KMS-11 (cell line): ENCODE results near the gene PIGR.

Experiments used
- H2AFZ ChIP-seq: fragments of 200-600 bp; sonication (generic); 2 replicates; pipeline ENCODE4 v1.6.1; 2016; ENCODE audit warnings: antibody characterized with exemption, mixed run types, low read depth
- H3K27ac ChIP-seq: fragments of 200-600 bp; sonication (generic); 2 replicates; pipeline ENCODE4 v1.6.1; 2016; ENCODE audit warnings: mild to moderate bottlenecking, mixed run types
- H3K27me3 ChIP-seq: fragments of 200-600 bp; sonication (generic); 2 replicates; pipeline ENCODE4 v1.6.1; 2017; ENCODE audit warnings: mild to moderate bottlenecking, low read depth, mixed run types, moderate library complexity; ENCODE audit not compliant: insufficient read depth
- H3K36me3 ChIP-seq: fragments of 200-600 bp; sonication (generic); 2 replicates; pipeline ENCODE4 v1.6.1; 2017; ENCODE audit warnings: mild to moderate bottlenecking, mixed run types; ENCODE audit not compliant: insufficient read depth
- H3K4me1 ChIP-seq: fragments of 200-600 bp; sonication (generic); 2 replicates; pipeline ENCODE4 v1.6.1; 2016; ENCODE audit warnings: mild to moderate bottlenecking, low read depth, mixed run types; ENCODE audit not compliant: poor library complexity, severe bottlenecking
- H3K4me2 ChIP-seq: fragments of 200-600 bp; sonication (generic); 2 replicates; pipeline ENCODE4 v1.7.0; 2016; ENCODE audit warnings: mild to moderate bottlenecking, mixed run types
- H3K4me3 ChIP-seq: fragments of 200-600 bp; sonication (generic); IDR thresholded peaks from 2 replicates; pipeline ENCODE4 v1.6.1; 2017; ENCODE audit warnings: low read depth, low read length, mixed read lengths; ENCODE audit not compliant: insufficient read depth
- H3K79me2 ChIP-seq: fragments of 200-600 bp; sonication (generic); 2 replicates; pipeline ENCODE4 v1.6.1; 2016; ENCODE audit warnings: low read depth, mixed run types; ENCODE audit not compliant: insufficient read depth
- H3K9ac ChIP-seq: fragments of 200-600 bp; sonication (generic); 2 replicates; pipeline ENCODE4 v1.6.1; 2016; ENCODE audit warnings: mild to moderate bottlenecking, mixed run types
- H4K20me1 ChIP-seq: fragments of 200-600 bp; sonication (generic); 2 replicates; pipeline ENCODE4 v1.6.1; 2016; ENCODE audit warnings: mild to moderate bottlenecking, mixed run types; ENCODE audit not compliant: insufficient read depth
- CTCF ChIP-seq: fragments of 200-600 bp; sonication (generic); conservative IDR thresholded peaks from 2 replicates; pipeline ENCODE4 v1.6.1; 2017; ENCODE audit warnings: low read depth, mild to moderate bottlenecking, antibody characterized with exemption, low read length, moderate library complexity, mixed read lengths

Gene PIGR

DNA sequence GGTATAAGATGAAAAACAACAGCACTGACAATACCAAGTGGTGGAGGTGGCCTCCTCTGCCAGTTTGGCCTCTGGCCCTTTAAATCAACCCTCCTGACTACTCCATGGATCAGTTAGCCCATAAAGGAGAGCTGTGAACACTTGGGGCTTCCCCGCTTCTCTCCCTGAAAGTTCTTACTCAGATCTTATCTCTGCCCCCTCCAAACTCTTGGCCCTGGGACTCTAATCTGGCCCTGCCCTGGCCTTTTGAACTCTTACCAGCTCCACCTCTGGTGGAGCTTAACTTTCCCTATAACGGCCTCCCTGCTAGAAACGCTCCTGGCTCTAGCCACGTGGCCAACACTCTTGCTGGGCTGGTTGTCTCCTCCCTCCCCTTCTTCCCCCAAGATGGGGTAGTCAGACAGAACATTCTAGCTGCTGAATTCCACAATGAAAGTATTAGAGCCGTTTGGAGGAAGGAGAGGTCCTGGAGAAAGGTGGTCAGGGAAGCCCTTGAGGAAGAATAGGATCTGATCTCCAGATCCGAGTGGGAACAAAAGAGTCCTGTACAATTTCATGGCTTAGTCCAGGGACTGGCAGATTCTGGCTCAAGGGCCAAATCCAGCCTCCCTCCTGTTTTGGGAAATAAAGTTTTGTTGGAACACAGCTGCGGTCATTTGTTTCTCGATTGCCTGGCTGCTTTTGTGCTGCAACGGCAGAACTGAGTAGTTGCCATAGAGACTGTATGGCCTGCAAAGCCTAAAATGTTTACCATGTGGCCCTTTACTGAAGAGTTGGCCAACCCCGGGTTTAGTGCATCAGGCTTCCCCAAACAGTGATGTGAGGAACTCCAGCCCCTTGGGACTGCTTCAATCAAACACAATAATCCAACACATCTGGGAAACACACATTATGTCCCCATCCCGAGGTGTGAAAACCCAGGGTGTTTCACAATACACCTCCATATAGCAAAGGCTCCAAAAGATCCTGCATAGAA, 9.5 kb upstream of the PIGR start:
- no peak overlapping the region for H3K4me3 ChIP-seq
- no peak overlapping the region for H3K4me2 ChIP-seq
- H2AFZ ChIP-seq = no peak overlapping the region
- H3K27ac ChIP-seq = no peak overlapping the region
- TF ChIP-seq CTCF = no peak
- H3K9ac ChIP-seq = no peak overlapping the region
- no peaks in the 10 kb centered on the region for H3K4me1 ChIP-seq
- no peaks in the 10 kb centered on the region for H3K79me2 ChIP-seq
- no peaks in the 10 kb centered on the region for H4K20me1 ChIP-seq
- no peaks in the 10 kb centered on the region for H3K36me3 ChIP-seq
- no peaks in the 10 kb centered on the region for H3K27me3 ChIP-seq

- H3K4me2 ChIP-seq = no peak overlapping the region
- no peaks in the 10 kb centered on the region for H3K36me3 ChIP-seq
- no peak overlapping the region for H2AFZ ChIP-seq
- no peak overlapping the region for H3K4me3 ChIP-seq
- H3K4me1 ChIP-seq = no peaks in the 10 kb centered on the region
- no peak overlapping the region for H3K27ac ChIP-seq
- no peak for TF ChIP-seq CTCF
- no peaks in the 10 kb centered on the region for H4K20me1 ChIP-seq
- no peaks in the 10 kb centered on the region for H3K79me2 ChIP-seq
- no peaks in the 10 kb centered on the region for H3K27me3 ChIP-seq
- no peak overlapping the region for H3K9ac ChIP-seq
These were observed 8.4 kb upstream of the PIGR start for GRCh38 chr1:206954459-206955342.

- Histone ChIP-seq H2AFZ (no peak overlapping the region), H3K4me2 (no peak overlapping the region), H3K27ac (no peak overlapping the region), H3K4me3 (no peak overlapping the region), H3K27me3 (no peaks in the 10 kb centered on the region), H4K20me1 (no peaks in the 10 kb centered on the region), H3K79me2 (no peaks in the 10 kb centered on the region), H3K4me1 (no peaks in the 10 kb centered on the region), H3K9ac (no peak overlapping the region), H3K36me3 (no peaks in the 10 kb centered on the region)
- TF ChIP-seq CTCF = no peak
These were observed 7.4 kb upstream of the PIGR start for GRCh38 chr1:206953626-206954025.

GRCh38 chr1:206953126-206953525, 6.9 kb upstream of the PIGR start:
- TF ChIP-seq CTCF = no peak
- H3K4me1 ChIP-seq = no peaks in the 10 kb centered on the region
- no peak overlapping the region for H3K4me2 ChIP-seq
- no peak overlapping the region for H2AFZ ChIP-seq
- no peak overlapping the region for H3K27ac ChIP-seq
- no peaks in the 10 kb centered on the region for H3K27me3 ChIP-seq
- H3K36me3 ChIP-seq = no peaks in the 10 kb centered on the region
- no peak overlapping the region for H3K4me3 ChIP-seq
- no peaks in the 10 kb centered on the region for H3K79me2 ChIP-seq
- no peak overlapping the region for H3K9ac ChIP-seq
- no peaks in the 10 kb centered on the region for H4K20me1 ChIP-seq
